ENCODE results near the gene SMC1B. TPM values are rescaled to one million over a fixed set of nuclear protein-coding genes. Genes with fewer than 3 reads are reported as not detected.

Gene SMC1B
- total and polyA plus RNA-seq, 12 donors, result 0.05 TPM; not detected in 11

GRCh38 chr22:45322873-45323525 lies 90.4 kb downstream of the SMC1B start:
- Histone ChIP-seq H3K27ac (no peak overlapping the region), H3K4me1 (peaks cover 2 to 37% (median 18%) of the 10 kb centered on the region in 9 donors), H3K9me3 (no peaks in the 10 kb centered on the region), H3K36me3 (peaks cover 0 to 55% (median 21%) of the 10 kb centered on the region in 9 donors), H3K27me3 (no peaks in the 10 kb centered on the region), H3K4me3 (no peak overlapping the region)
- WGBS, 2 donors, result 93 to 94% methylated on average over 24 of the region's 24 CpGs
- intact Hi-C loops (cut with DNase I), result loop anchor here in 3 of 10 donors (10.0 kb wide), 3 partner anchors 48 to 348 kb away; no protein-coding TSS in a partner anchor
- ATAC-seq (no peak), DNase-seq (no peak)
- TF ChIP-seq, protein P1, sequence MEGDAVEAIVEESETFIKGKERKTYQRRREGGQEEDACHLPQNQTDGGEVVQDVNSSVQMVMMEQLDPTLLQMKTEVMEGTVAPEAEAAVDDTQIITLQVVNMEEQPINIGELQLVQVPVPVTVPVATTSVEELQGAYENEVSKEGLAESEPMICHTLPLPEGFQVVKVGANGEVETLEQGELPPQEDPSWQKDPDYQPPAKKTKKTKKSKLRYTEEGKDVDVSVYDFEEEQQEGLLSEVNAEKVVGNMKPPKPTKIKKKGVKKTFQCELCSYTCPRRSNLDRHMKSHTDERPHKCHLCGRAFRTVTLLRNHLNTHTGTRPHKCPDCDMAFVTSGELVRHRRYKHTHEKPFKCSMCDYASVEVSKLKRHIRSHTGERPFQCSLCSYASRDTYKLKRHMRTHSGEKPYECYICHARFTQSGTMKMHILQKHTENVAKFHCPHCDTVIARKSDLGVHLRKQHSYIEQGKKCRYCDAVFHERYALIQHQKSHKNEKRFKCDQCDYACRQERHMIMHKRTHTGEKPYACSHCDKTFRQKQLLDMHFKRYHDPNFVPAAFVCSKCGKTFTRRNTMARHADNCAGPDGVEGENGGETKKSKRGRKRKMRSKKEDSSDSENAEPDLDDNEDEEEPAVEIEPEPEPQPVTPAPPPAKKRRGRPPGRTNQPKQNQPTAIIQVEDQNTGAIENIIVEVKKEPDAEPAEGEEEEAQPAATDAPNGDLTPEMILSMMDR (IDR thresholded peaks at IDR 0.05), result no peak

GRCh38 chr22:45321827-45322226 lies 91.6 kb downstream of the SMC1B start:
- Histone ChIP-seq H3K4me1 (peaks cover 3 to 49% (median 30%) of the 10 kb centered on the region in 9 donors), H3K9me3 (no peaks in the 10 kb centered on the region), H3K36me3 (peaks cover 0 to 45% (median 21%) of the 10 kb centered on the region in 9 donors), H3K27me3 (no peaks in the 10 kb centered on the region), H3K27ac (no peak overlapping the region), H3K4me3 (no peak overlapping the region)
- 71 to 72% methylated on average over 12 of the region's 12 CpGs for WGBS, 2 donors
- ATAC-seq (no peak), DNase-seq (no peak)
- intact Hi-C loops (cut with DNase I), result loop anchor here in 3 of 10 donors (10.0 kb wide), 3 partner anchors 47 to 347 kb away; no protein-coding TSS in a partner anchor
- TF ChIP-seq, protein P1 (IDR thresholded peaks at IDR 0.05), result no peak

GRCh38 chr22:45320357-45320976 lies 92.9 kb downstream of the SMC1B start:
- no peaks in the 10 kb centered on the region for H3K27me3 ChIP-seq
- DNase-seq, result no peak
- no peaks in the 10 kb centered on the region for H3K9me3 ChIP-seq
- no peak for ATAC-seq
- WGBS, 2 donors, result 88 to 90% methylated on average over 9 of the region's 9 CpGs
- intact Hi-C loops (cut with DNase I), result loop anchor here in 3 of 10 donors (10.0 kb wide), 3 partner anchors 46 to 346 kb away; no protein-coding TSS in a partner anchor
- TF ChIP-seq, protein P1 (IDR thresholded peaks at IDR 0.05), result no peak
- H3K36me3 ChIP-seq, result peaks cover 0 to 34% (median 21%) of the 10 kb centered on the region in 9 donors
- no peak overlapping the region for H3K4me3 ChIP-seq
- peak overlapping the region in 5 of 10 donors; percentile 40 to 91 (median 80) for H3K27ac ChIP-seq
- H3K4me1 ChIP-seq, result peaks cover 3 to 56% (median 35%) of the 10 kb centered on the region in 9 donors

DNA sequence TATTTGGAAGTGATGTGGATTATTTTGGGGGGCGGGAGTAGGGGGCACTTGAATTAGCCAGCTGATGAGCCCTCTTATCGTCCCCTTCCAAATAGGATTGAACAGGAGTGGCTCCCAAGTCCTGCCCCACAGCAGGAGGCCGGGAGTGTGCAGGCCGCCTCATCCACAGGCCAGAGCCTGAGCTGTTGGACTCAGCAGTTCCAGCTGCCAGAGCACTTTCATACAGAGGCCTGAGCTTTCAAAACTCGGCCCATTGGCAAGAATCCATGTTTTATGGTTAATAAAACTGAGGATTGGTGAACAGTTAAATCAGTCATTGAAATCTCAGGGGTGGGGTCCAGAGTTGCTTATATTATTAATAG lies 94.1 kb downstream of the SMC1B start:
- H3K4me3 ChIP-seq, result peak overlapping the region in 1 of 10 donors; percentile 7
- peak in 7 of 8 donors; percentile 36 to 65 (median 41) for ATAC-seq
- H3K4me1 ChIP-seq, result peaks cover 3 to 61% (median 40%) of the 10 kb centered on the region in 9 donors
- TF ChIP-seq, protein P1 (IDR thresholded peaks at IDR 0.05), result no peak
- H3K9me3 ChIP-seq, result no peaks in the 10 kb centered on the region
- 34 to 54% methylated on average over 5 of the region's 5 CpGs for WGBS, 2 donors
- intact Hi-C loops (cut with DNase I), result loop anchor here in 4 of 10 donors (5.0 to 10.0 kb wide), 3 partner anchors 103 to 118 kb away; no protein-coding TSS in a partner anchor
- no peaks in the 10 kb centered on the region for H3K27me3 ChIP-seq
- H3K27ac ChIP-seq, result peak overlapping the region in 9 of 10 donors; percentile 57 to 91 (median 80)
- DNase-seq, result peak in 1 of 2 donors; percentile 38
- H3K36me3 ChIP-seq, result peaks cover 0 to 24% (median 18%) of the 10 kb centered on the region in 9 donors
